ENCODE results near the gene HSFX4. TPM values are rescaled to one million over a fixed set of nuclear protein-coding genes. Genes with fewer than 3 reads are reported as not detected.

HSFX4 gene
- total and polyA plus RNA-seq, 2 experiments from 2014 or later, result not detected

- Histone ChIP-seq H2AFZ (no peak overlapping the region), H3K9me2 (ENCODE audit: insufficient read depth) (no peaks in the 10 kb centered on the region), H3K36me3 (ENCODE audit: insufficient read depth) (no peaks in the 10 kb centered on the region), H3F3A (replicated peaks; ENCODE audit: low read depth) (no peaks in the 10 kb centered on the region), H3K27me3 (ENCODE audit: insufficient read depth) (no peaks in the 10 kb centered on the region), H3K79me2 (replicated peaks; ENCODE audit: insufficient read depth) (no peaks in the 10 kb centered on the region), H3K4me3 (no peak overlapping the region), H3K27ac (ENCODE audit: low read depth) (no peak overlapping the region), H3K4me1 (ENCODE audit: insufficient read depth) (peaks cover 8% of the 10 kb centered on the region), H3K4me2 (no peak overlapping the region), H4K20me1 (replicated peaks; ENCODE audit: insufficient read depth) (no peaks in the 10 kb centered on the region)
- Mint-ChIP-seq H3K36me3 (ENCODE audit: low read depth) (peaks cover 6% of the 10 kb centered on the region; the same call in 2 of the 3 replicates), H3K9me3 (no peaks in the 10 kb centered on the region; the same call in 2 of the 3 replicates), H3K4me1 (peaks cover 3% of the 10 kb centered on the region; the same call in 2 of the 3 replicates), H3K4me3 (no peak overlapping the region), H3K27me3 (ENCODE audit: insufficient read depth, low read depth, poor library complexity) (peaks cover 3% of the 10 kb centered on the region), H3K27ac (no peak overlapping the region)
- ATAC-seq (no peak), DNase-seq (ENCODE audit: low spot score) (no peak)
- TF ChIP-seq ZNF331 (CRISPR knock-in tag; IDR thresholded peaks at IDR 0.05; ENCODE audit: low read depth) (no peak), ETS1 (IDR thresholded peaks at IDR 0.05) (no peak), POLR2AphosphoS5 (IDR thresholded peaks at IDR 0.05; ENCODE audit: low read depth) (no peak), STAT1 (IDR thresholded peaks at IDR 0.05; ENCODE audit: unreplicated experiment) (no peak), JUNB (IDR thresholded peaks at IDR 0.05; ENCODE audit: unreplicated experiment) (no peak), EZH2 (IDR thresholded peaks at IDR 0.05; ENCODE audit: low read depth, unreplicated experiment) (no peak), REST (IDR thresholded peaks at IDR 0.05; ENCODE audit: unreplicated experiment) (no peak), EZH2phosphoT487 (IDR thresholded peaks at IDR 0.05; ENCODE audit: unreplicated experiment) (no peak), NANOG (IDR thresholded peaks at IDR 0.05; ENCODE audit: borderline replicate concordance) (no peak), CREB1 (CRISPR knock-in tag; IDR thresholded peaks at IDR 0.05; ENCODE audit: low read depth) (no peak), CTCF (conservative IDR thresholded peaks at IDR 0.05; ENCODE audit: low read depth in 2 of 2) (no peak), ZNF114 (CRISPR knock-in tag; IDR thresholded peaks at IDR 0.05) (no peak)
- TF ChIP-seq, protein P1, sequence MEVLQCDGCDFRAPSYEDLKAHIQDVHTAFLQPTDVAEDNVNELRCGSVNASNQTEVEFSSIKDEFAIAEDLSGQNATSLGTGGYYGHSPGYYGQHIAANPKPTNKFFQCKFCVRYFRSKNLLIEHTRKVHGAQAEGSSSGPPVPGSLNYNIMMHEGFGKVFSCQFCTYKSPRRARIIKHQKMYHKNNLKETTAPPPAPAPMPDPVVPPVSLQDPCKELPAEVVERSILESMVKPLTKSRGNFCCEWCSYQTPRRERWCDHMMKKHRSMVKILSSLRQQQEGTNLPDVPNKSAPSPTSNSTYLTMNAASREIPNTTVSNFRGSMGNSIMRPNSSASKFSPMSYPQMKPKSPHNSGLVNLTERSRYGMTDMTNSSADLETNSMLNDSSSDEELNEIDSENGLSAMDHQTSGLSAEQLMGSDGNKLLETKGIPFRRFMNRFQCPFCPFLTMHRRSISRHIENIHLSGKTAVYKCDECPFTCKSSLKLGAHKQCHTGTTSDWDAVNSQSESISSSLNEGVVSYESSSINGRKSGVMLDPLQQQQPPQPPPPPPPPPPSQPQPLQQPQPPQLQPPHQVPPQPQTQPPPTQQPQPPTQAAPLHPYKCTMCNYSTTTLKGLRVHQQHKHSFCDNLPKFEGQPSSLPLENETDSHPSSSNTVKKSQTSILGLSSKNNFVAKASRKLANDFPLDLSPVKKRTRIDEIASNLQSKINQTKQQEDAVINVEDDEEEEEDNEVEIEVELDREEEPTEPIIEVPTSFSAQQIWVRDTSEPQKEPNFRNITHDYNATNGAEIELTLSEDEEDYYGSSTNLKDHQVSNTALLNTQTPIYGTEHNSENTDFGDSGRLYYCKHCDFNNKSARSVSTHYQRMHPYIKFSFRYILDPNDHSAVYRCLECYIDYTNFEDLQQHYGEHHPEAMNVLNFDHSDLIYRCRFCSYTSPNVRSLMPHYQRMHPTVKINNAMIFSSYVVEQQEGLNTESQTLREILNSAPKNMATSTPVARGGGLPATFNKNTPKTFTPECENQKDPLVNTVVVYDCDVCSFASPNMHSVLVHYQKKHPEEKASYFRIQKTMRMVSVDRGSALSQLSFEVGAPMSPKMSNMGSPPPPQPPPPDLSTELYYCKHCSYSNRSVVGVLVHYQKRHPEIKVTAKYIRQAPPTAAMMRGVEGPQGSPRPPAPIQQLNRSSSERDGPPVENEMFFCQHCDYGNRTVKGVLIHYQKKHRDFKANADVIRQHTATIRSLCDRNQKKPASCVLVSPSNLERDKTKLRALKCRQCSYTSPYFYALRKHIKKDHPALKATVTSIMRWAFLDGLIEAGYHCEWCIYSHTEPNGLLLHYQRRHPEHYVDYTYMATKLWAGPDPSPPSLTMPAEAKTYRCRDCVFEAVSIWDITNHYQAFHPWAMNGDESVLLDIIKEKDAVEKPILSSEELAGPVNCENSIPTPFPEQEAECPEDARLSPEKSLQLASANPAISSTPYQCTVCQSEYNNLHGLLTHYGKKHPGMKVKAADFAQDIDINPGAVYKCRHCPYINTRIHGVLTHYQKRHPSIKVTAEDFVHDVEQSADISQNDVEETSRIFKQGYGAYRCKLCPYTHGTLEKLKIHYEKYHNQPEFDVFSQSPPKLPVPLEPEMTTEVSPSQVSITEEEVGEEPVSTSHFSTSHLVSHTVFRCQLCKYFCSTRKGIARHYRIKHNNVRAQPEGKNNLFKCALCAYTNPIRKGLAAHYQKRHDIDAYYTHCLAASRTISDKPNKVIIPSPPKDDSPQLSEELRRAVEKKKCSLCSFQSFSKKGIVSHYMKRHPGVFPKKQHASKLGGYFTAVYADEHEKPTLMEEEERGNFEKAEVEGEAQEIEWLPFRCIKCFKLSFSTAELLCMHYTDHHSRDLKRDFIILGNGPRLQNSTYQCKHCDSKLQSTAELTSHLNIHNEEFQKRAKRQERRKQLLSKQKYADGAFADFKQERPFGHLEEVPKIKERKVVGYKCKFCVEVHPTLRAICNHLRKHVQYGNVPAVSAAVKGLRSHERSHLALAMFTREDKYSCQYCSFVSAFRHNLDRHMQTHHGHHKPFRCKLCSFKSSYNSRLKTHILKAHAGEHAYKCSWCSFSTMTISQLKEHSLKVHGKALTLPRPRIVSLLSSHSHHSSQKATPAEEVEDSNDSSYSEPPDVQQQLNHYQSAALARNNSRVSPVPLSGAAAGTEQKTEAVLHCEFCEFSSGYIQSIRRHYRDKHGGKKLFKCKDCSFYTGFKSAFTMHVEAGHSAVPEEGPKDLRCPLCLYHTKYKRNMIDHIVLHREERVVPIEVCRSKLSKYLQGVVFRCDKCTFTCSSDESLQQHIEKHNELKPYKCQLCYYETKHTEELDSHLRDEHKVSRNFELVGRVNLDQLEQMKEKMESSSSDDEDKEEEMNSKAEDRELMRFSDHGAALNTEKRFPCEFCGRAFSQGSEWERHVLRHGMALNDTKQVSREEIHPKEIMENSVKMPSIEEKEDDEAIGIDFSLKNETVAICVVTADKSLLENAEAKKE (CRISPR knock-in tag; IDR thresholded peaks at IDR 0.05), result no peak
Observed at GRCh38 chrX:149898554-149898953, 30.8 kb upstream of the HSFX4 start.
